IMR-90 (cell line): ENCODE data around the gene ANGPTL1.

Experiments used
- BHLHE40 ChIP-seq: fragments of 150-350 bp; IDR thresholded peaks from 2 replicates; pipeline ENCODE4 v1.6.1; 2016; ENCODE audit warnings: mild to moderate bottlenecking, low read depth, low read length
- CEBPB ChIP-seq: IDR thresholded peaks from 2 replicates; pipeline ENCODE4 v1.6.1; 2012; ENCODE audit warnings: low read depth, low read length, improper control_type of control experiment
- CHD1 ChIP-seq: IDR thresholded peaks from 2 replicates; pipeline ENCODE4 v1.6.1; 2012; ENCODE audit warnings: low read depth, low read length, improper control_type of control experiment
- CTCF ChIP-seq: conservative IDR thresholded peaks from 2 replicates; pipeline ENCODE4 v1.5.1; 2012; ENCODE audit warnings: mild to moderate bottlenecking, low read depth, low read length, improper control_type of control experiment
- FOS ChIP-seq: fragments of 150-350 bp; IDR thresholded peaks from 2 replicates; pipeline ENCODE4 v1.6.1; 2016; ENCODE audit warnings: low read depth, low read length
- MAFK ChIP-seq: IDR thresholded peaks from 2 replicates; pipeline ENCODE4 v1.6.1; 2012; ENCODE audit warnings: low read depth, low read length, improper control_type of control experiment
- MXI1 ChIP-seq: IDR thresholded peaks from 2 replicates; pipeline ENCODE4 v1.6.1; 2012; ENCODE audit warnings: low read depth, mild to moderate bottlenecking, low read length, moderate library complexity, borderline replicate concordance
- NFE2L2 ChIP-seq: fragments of 150-350 bp; IDR thresholded peaks from 2 replicates; pipeline ENCODE4 v1.6.1; 2016; ENCODE audit warnings: low read depth, mild to moderate bottlenecking, low read length
- POLR2A ChIP-seq: IDR thresholded peaks from 2 replicates; pipeline ENCODE4 v1.6.1; 2012; ENCODE audit warnings: mild to moderate bottlenecking, low read depth, low read length
- RAD21 ChIP-seq: IDR thresholded peaks from 2 replicates; pipeline ENCODE4 v1.6.1; 2012; ENCODE audit warnings: low read length, improper control_type of control experiment
- RCOR1 ChIP-seq: IDR thresholded peaks from 2 replicates; pipeline ENCODE4 v1.6.1; 2012; ENCODE audit warnings: mild to moderate bottlenecking, low read length, improper control_type of control experiment; ENCODE audit not compliant: insufficient replicate concordance
- SMC3 ChIP-seq: fragments of 150-350 bp; IDR thresholded peaks from 2 replicates; pipeline ENCODE4 v1.6.1; 2016; ENCODE audit warnings: low read depth, mild to moderate bottlenecking, antibody characterized with exemption, low read length, moderate library complexity
- USF2 ChIP-seq: fragments of 150-350 bp; IDR thresholded peaks from 2 replicates; pipeline ENCODE4 v1.6.1; 2017; ENCODE audit warnings: mild to moderate bottlenecking, antibody characterized with exemption, low read length, low read depth
- TF ChIP-seq, protein P1 (sequence below): fragments of 150-350 bp; IDR thresholded peaks from 2 replicates; pipeline ENCODE4 v1.6.1; 2016; ENCODE audit warnings: low read depth, mild to moderate bottlenecking, low read length, moderate library complexity, borderline replicate concordance

DNA sequence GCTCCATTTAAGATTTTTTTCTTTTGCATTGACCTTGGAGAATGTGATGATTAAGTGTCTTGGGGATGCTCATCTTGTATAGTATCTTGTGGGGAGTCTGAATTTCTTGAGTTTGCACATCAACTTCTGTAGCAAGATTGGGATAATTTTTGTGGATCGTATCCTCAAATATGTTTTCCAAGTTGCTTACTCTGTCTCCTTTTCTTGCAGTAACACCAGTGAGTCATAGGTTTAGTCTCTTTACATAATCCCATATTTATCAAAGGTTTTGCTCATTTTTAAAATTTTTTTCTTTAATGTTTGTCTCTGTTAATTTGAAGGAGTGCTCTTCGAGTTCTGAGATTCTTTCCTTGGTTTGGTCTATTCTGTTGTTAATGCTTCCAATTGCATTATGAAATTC is 41.7 kb upstream of the ANGPTL1 start:
- no peak for TF ChIP-seq CTCF
- TF ChIP-seq POLR2A: no peak
- TF ChIP-seq FOS: peak; percentile 57; the same call in 1 of the 2 replicates
- TF ChIP-seq, protein P1, sequence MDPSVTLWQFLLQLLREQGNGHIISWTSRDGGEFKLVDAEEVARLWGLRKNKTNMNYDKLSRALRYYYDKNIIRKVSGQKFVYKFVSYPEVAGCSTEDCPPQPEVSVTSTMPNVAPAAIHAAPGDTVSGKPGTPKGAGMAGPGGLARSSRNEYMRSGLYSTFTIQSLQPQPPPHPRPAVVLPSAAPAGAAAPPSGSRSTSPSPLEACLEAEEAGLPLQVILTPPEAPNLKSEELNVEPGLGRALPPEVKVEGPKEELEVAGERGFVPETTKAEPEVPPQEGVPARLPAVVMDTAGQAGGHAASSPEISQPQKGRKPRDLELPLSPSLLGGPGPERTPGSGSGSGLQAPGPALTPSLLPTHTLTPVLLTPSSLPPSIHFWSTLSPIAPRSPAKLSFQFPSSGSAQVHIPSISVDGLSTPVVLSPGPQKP: no peak
- TF ChIP-seq RAD21: no peak
- TF ChIP-seq NFE2L2: no peak
- TF ChIP-seq MXI1: no peak
- TF ChIP-seq USF2: no peak
- no peak for TF ChIP-seq BHLHE40
- TF ChIP-seq SMC3: no peak
- TF ChIP-seq MAFK: no peak
- TF ChIP-seq RCOR1: no peak
- no peak for TF ChIP-seq CEBPB
- no peak for TF ChIP-seq CHD1
